Vagina (tissue), 2 donors: ENCODE results near the gene SUGCT. TPM values are rescaled to one million over a fixed set of nuclear protein-coding genes. Genes with fewer than 3 reads are reported as not detected.

Experiments used
- DNase-seq, 2 donors: peaks; one replicate each; pipeline ENCODE4 v3.0.0-alpha.2; 2017; ENCODE audit errors: extremely low spot score in 2 of 2
- H3K27ac ChIP-seq: fragments of 200-600 bp; sonication (generic); one replicate; pipeline ENCODE4 v1.5.1; 2019
- H3K27me3 ChIP-seq: fragments of 200-600 bp; sonication (generic); one replicate; pipeline ENCODE4 v1.5.1; 2019
- H3K36me3 ChIP-seq, 2 donors: fragments of 200-600 bp; sonication (generic); one replicate each; pipeline ENCODE4 v1.5.1; 2017 to 2019
- H3K4me1 ChIP-seq: fragments of 200-600 bp; sonication (generic); one replicate; pipeline ENCODE4 v1.5.1; 2019
- H3K4me3 ChIP-seq, 2 donors: fragments of 200-600 bp; sonication (generic); 1 replicate in 1 of 2; 2 replicates in 1 of 2; pipeline ENCODE4 v1.5.1; 2016 to 2019
- H3K9me3 ChIP-seq: fragments of 200-600 bp; sonication (generic); one replicate; pipeline ENCODE4 v1.5.1; 2019
- CTCF ChIP-seq, 3 experiments: fragments of 450-650 bp in 2 of 3; fragments of 200-600 bp in 1 of 3; sonication (generic) in 1 of 3; IDR thresholded peaks; one replicate each; pipeline ENCODE4 v1.5.1; 2017 to 2019; ENCODE audit warnings: antibody characterized with exemption in 3 of 3, mild to moderate bottlenecking in 2 of 3, moderate library complexity in 2 of 3
- POLR2A ChIP-seq, 2 donors: fragments of 450-650 bp; IDR thresholded peaks; one replicate each; pipeline ENCODE4 v1.6.1; 2017; ENCODE audit warnings: antibody characterized with exemption in 2 of 2, mild to moderate bottlenecking in 2 of 2, moderate library complexity in 2 of 2
- POLR2AphosphoS5 ChIP-seq, 2 donors: sonication (generic); formaldehyde crosslinking; IDR thresholded peaks; one replicate each; pipeline ENCODE4 v1.9.0; 2017; ENCODE audit warnings: antibody characterized with exemption in 2 of 2, mild to moderate bottlenecking in 2 of 2, low read depth in 1 of 2; ENCODE audit not compliant: insufficient read depth in 1 of 2
- intact Hi-C: fragments of 100-400 bp; cut with DNase I; formaldehyde crosslinking; loops from one replicate; pipeline ENCODE4 v1.15.1; 2023
- total RNA-seq: library from RNA; depleted of rRNA; stranded (reverse); fragments of >200 nt; gene quantifications from one replicate; pipeline ENCODE4 v1.2.3, GENCODE V29; 2016

Gene SUGCT
- total RNA-seq, 1 donor from 2014 or later: 2.2 TPM

GRCh38 chr7:40282858-40283257 is 148.1 kb downstream of the SUGCT start:
- no peak for TF ChIP-seq POLR2AphosphoS5 (IDR thresholded peaks at IDR 0.05; ENCODE audit: insufficient read depth in 1 of 2, low read depth in 1 of 2)
- no peak for TF ChIP-seq POLR2A (IDR thresholded peaks at IDR 0.05)
- TF ChIP-seq CTCF (IDR thresholded peaks at IDR 0.05): no peak
- H3K36me3 ChIP-seq: no peaks in the 10 kb centered on the region
- intact Hi-C loops: no loop called here
- DNase-seq: no peak
- H3K27ac ChIP-seq: no peak overlapping the region
- H3K27me3 ChIP-seq: no peaks in the 10 kb centered on the region
- no peaks in the 10 kb centered on the region for H3K4me1 ChIP-seq
- no peak overlapping the region for H3K4me3 ChIP-seq
- no peaks in the 10 kb centered on the region for H3K9me3 ChIP-seq

- intact Hi-C loops: no loop called here
- Histone ChIP-seq H3K4me3 (no peak overlapping the region), H3K9me3 (no peaks in the 10 kb centered on the region), H3K27ac (no peak overlapping the region), H3K4me1 (no peaks in the 10 kb centered on the region), H3K36me3 (no peaks in the 10 kb centered on the region), H3K27me3 (no peaks in the 10 kb centered on the region)
- TF ChIP-seq POLR2AphosphoS5 (IDR thresholded peaks at IDR 0.05; ENCODE audit: insufficient read depth in 1 of 2, low read depth in 1 of 2) (no peak), POLR2A (IDR thresholded peaks at IDR 0.05) (no peak), CTCF (IDR thresholded peaks at IDR 0.05) (no peak)
- no peak for DNase-seq
Observed at GRCh38 chr7:40283391-40283790, 148.6 kb downstream of the SUGCT start.

- no peak for DNase-seq
- intact Hi-C loops: no loop called here
- Histone ChIP-seq H3K9me3 (no peaks in the 10 kb centered on the region), H3K27me3 (no peaks in the 10 kb centered on the region), H3K27ac (no peak overlapping the region), H3K4me3 (no peak overlapping the region), H3K4me1 (no peaks in the 10 kb centered on the region), H3K36me3 (no peaks in the 10 kb centered on the region)
- TF ChIP-seq POLR2AphosphoS5 (IDR thresholded peaks at IDR 0.05; ENCODE audit: insufficient read depth in 1 of 2, low read depth in 1 of 2) (no peak), CTCF (IDR thresholded peaks at IDR 0.05) (no peak), POLR2A (IDR thresholded peaks at IDR 0.05) (no peak)
Observed at GRCh38 chr7:40288827-40289226, 154.0 kb downstream of the SUGCT start.

- no peaks in the 10 kb centered on the region for H3K36me3 ChIP-seq
Observed at GRCh38 chr7:40297741-40298311, 163.0 kb downstream of the SUGCT start.

More at GRCh38 chr7:40297741-40298311, 163.0 kb downstream of the SUGCT start:
- no peak for TF ChIP-seq CTCF (IDR thresholded peaks at IDR 0.05)
- no peak for TF ChIP-seq POLR2AphosphoS5 (IDR thresholded peaks at IDR 0.05; ENCODE audit: insufficient read depth in 1 of 2, low read depth in 1 of 2)
- TF ChIP-seq POLR2A (IDR thresholded peaks at IDR 0.05): no peak
- H3K27ac ChIP-seq: no peak overlapping the region
- intact Hi-C loops: no loop called here
- no peak for DNase-seq
- no peaks in the 10 kb centered on the region for H3K9me3 ChIP-seq
- no peaks in the 10 kb centered on the region for H3K27me3 ChIP-seq
- no peak overlapping the region for H3K4me3 ChIP-seq
- no peaks in the 10 kb centered on the region for H3K4me1 ChIP-seq
